Psoas muscle (tissue), 8 donors: Measurements from ENCODE around the gene SH3PXD2B. TPM values are rescaled to one million over a fixed set of nuclear protein-coding genes. Genes with fewer than 3 reads are reported as not detected.

Source experiments
- ATAC-seq, 4 donors: fragments of 200-7000 bp; cut with Tn5 transposase; one replicate each; pipeline ENCODE4 v1.9.1; 2020; ENCODE audit warnings: moderate library complexity in 3 of 4, mild to moderate bottlenecking in 2 of 4
- DNase-seq, 2 donors: peaks; one replicate each; pipeline ENCODE4 v3.0.0-alpha.2; 2020
- H3K27ac ChIP-seq: fragments of 200-600 bp; one replicate; pipeline ENCODE4 v1.8.0; 2022
- H3K27me3 ChIP-seq, 3 donors: fragments of 200-600 bp in 1 of 3; one replicate each; pipeline versions ENCODE4 v1.6.1 to v1.8.0; 2013 to 2022; ENCODE audit warnings: low read length in 2 of 3, mild to moderate bottlenecking in 2 of 3, moderate library complexity in 1 of 3; ENCODE audit not compliant: insufficient read depth in 3 of 3
- H3K36me3 ChIP-seq, 2 donors: fragments of 200-600 bp in 1 of 2; one replicate each; pipeline versions ENCODE4 v1.6.1 to v1.8.0; 2013 to 2022; ENCODE audit warnings: low read depth in 1 of 2, mild to moderate bottlenecking in 1 of 2, moderate library complexity in 1 of 2; ENCODE audit not compliant: insufficient read depth in 1 of 2
- H3K4me1 ChIP-seq: fragments of 200-600 bp; one replicate; pipeline ENCODE4 v1.8.0; 2022
- H3K4me3 ChIP-seq: fragments of 200-600 bp; one replicate; pipeline ENCODE4 v1.8.0; 2022; ENCODE audit warnings: mild to moderate bottlenecking
- H3K9me3 ChIP-seq: fragments of 200-600 bp; one replicate; pipeline ENCODE4 v1.8.0; 2022
- CTCF ChIP-seq: fragments of 200-600 bp; IDR thresholded peaks from one replicate; pipeline ENCODE4 v1.8.0; 2022; ENCODE audit warnings: antibody characterized with exemption
- WGBS, 3 donors: extraction: QIAGEN DNeasy Blood & Tissue Kit; methylation state at CpG; one replicate each; pipeline versions ENCODE4 v1.1.6 to v1.1.7; 2013; 5-methylcytosine and 5-hydroxymethylcytosine counted together
- intact Hi-C, 2 donors: fragments of 100-400 bp; cut with DNase I; formaldehyde crosslinking; loops; one replicate each; pipeline versions ENCODE4 v1.11.0 to v1.14.2; 2022
- polyA plus RNA-seq, 3 donors: library from polyadenylated mRNA; stranded (reverse); fragments of 200-250 nt; gene quantifications; one replicate each; pipeline ENCODE4 v1.2.3, GENCODE V29; 2013
- total RNA-seq, 4 donors: library from RNA; stranded (reverse); fragmentation: NEBNext Ultra II Directional in 2 of 4; extraction: Animal tissue kit (Norgen Biotek cat#: 25700) in 2 of 4; gene quantifications; one replicate each; pipeline versions ENCODE4 v1.2.1 to v1.2.4, GENCODE V29; 2021 to 2023
- donor health status: healthy with polysubstance abuse.
- donor health status: DM: no; HTN: no; CAD: no; lungs with moderate emphysema.
- donor health status: Bipolar disorder and iron deficiency.
- donor health status: healthy.
- donor health status: DM: yes; HTN: yes; CAD: no.
- donor health status: DM: no; HTN: no; CAD: no.
- donor health status: DM: no; HTN: no; CAD: no.
- donor health status: DM: yes; HTN: yes; CAD: no.

Gene SH3PXD2B
- total and polyA plus RNA-seq, 7 donors = 0.58 to 5.3 (median 2.5) TPM

GRCh38 chr5:172281346-172281745, 173.0 kb downstream of the SH3PXD2B start:
- Histone ChIP-seq H3K4me1 (peaks cover 15% of the 10 kb centered on the region), H3K4me3 (peak overlapping the region; percentile 94), H3K27me3 (no peaks in the 10 kb centered on the region), H3K9me3 (no peaks in the 10 kb centered on the region), H3K27ac (peak overlapping the region; percentile 4), H3K36me3 (no peaks in the 10 kb centered on the region)
- ATAC-seq (no peak), DNase-seq (no peak)
- TF ChIP-seq CTCF = no peak
- intact Hi-C loops = no loop called here
- 77 to 84% (median 79%) methylated on average over 6 of the region's 6 CpGs for WGBS, 3 donors

- DNase-seq (no peak), ATAC-seq (no peak)
- Histone ChIP-seq H3K27me3 (no peaks in the 10 kb centered on the region), H3K4me1 (peaks cover 15% of the 10 kb centered on the region), H3K27ac (peak overlapping the region; percentile 4), H3K36me3 (no peaks in the 10 kb centered on the region), H3K4me3 (no peak overlapping the region), H3K9me3 (no peaks in the 10 kb centered on the region)
- WGBS, 3 donors = 56 to 60% (median 57%) methylated on average over 4 of the region's 4 CpGs
- TF ChIP-seq CTCF = no peak
- intact Hi-C loops = no loop called here
Observed at GRCh38 chr5:172280929-172281328, 173.4 kb downstream of the SH3PXD2B start.

- no peaks in the 10 kb centered on the region for H3K27me3 ChIP-seq
- H3K9me3 ChIP-seq = no peaks in the 10 kb centered on the region
- 86 to 96% (median 89%) methylated on average over 5 of the region's 5 CpGs for WGBS, 3 donors
- H3K4me1 ChIP-seq = peaks cover 15% of the 10 kb centered on the region
- no peak overlapping the region for H3K27ac ChIP-seq
- DNase-seq = no peak
- no peak overlapping the region for H3K4me3 ChIP-seq
- ATAC-seq = no peak
- intact Hi-C loops = no loop called here
- no peak for TF ChIP-seq CTCF
- H3K36me3 ChIP-seq = no peaks in the 10 kb centered on the region
Observed at GRCh38 chr5:172280317-172280716, 174.0 kb downstream of the SH3PXD2B start.

- no peak overlapping the region for H3K27ac ChIP-seq
- WGBS, 3 donors = 96 to 98% (median 98%) methylated on average over 9 of the region's 9 CpGs
- no peak overlapping the region for H3K4me3 ChIP-seq
- H3K4me1 ChIP-seq = peaks cover 15% of the 10 kb centered on the region
- no peaks in the 10 kb centered on the region for H3K27me3 ChIP-seq
- no peaks in the 10 kb centered on the region for H3K36me3 ChIP-seq
- ATAC-seq (no peak), DNase-seq (no peak)
- intact Hi-C loops = no loop called here
- no peaks in the 10 kb centered on the region for H3K9me3 ChIP-seq
- no peak for TF ChIP-seq CTCF
Observed at GRCh38 chr5:172278356-172278755, 176.0 kb downstream of the SH3PXD2B start.

- TF ChIP-seq CTCF = no peak
- no peaks in the 10 kb centered on the region for H3K9me3 ChIP-seq
- intact Hi-C loops = no loop called here
- 85 to 90% (median 88%) methylated on average over 3 of the region's 3 CpGs for WGBS, 3 donors
- DNase-seq (no peak), ATAC-seq (no peak)
- H3K36me3 ChIP-seq = no peaks in the 10 kb centered on the region
- no peak overlapping the region for H3K27ac ChIP-seq
- peaks cover 7% of the 10 kb centered on the region for H3K4me1 ChIP-seq
- no peaks in the 10 kb centered on the region for H3K27me3 ChIP-seq
- no peak overlapping the region for H3K4me3 ChIP-seq
Observed at GRCh38 chr5:172276214-172276613, 178.1 kb downstream of the SH3PXD2B start.
